CD4-positive, alpha-beta T cell treated with Interleukin-1 beta for 1 hour (primary cell): ENCODE measurements around the gene ZNF593.

Experiments used
- DNase-seq, 2 donors: peaks; one replicate each; pipeline ENCODE4 v3.0.0-alpha.2; 2020 to 2022

The ZNF593 gene

DNA sequence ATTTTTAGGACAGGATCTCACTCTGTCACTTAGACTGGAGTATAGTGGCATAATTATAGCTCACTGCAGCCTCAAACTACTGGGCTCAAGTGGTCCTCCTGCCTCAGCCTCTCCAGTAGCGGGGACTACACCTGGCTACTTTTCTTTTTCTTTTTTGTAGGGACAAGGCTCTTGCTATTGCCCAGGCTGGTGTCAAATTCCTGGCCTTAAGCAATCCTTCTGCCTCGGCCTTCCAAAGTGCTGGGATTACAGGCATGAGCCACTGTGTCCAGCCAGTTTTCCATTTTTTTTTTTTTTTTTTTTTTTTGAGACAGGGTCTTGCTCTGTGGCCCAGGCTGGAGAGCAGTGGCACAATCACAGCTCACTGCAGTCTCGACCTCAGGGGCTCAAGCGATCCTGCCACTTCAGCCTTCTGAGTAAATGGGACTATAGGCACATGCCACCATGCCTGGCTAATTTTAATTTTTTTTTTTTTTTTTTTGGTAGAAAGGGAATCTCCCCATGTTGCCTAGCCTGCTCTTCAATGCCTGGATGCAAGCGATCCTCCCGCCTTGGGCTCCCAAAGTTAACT lies 43.7 kb downstream of the ZNF593 start:
- no peak for DNase-seq

DNA sequence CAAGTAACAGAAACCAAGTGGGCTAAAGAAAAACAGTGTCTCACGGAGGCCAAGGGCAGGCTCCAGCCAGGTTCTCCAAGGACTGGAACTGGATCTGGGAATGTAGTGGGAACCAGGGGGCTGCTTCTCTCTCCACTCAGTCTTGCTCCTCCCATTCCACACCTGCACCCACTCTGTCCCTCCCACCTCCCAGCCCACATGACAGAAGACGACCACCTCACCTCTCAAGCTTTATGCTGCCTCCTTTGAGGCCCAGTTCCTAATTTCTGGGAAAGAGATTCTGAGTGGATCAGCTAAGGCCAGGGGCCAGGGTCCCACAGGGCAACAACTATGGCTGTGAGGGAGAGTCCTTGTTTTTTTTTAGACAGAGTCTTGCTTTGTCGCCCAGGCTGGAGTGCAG lies 45.5 kb downstream of the ZNF593 start:
- no peak for DNase-seq

DNA sequence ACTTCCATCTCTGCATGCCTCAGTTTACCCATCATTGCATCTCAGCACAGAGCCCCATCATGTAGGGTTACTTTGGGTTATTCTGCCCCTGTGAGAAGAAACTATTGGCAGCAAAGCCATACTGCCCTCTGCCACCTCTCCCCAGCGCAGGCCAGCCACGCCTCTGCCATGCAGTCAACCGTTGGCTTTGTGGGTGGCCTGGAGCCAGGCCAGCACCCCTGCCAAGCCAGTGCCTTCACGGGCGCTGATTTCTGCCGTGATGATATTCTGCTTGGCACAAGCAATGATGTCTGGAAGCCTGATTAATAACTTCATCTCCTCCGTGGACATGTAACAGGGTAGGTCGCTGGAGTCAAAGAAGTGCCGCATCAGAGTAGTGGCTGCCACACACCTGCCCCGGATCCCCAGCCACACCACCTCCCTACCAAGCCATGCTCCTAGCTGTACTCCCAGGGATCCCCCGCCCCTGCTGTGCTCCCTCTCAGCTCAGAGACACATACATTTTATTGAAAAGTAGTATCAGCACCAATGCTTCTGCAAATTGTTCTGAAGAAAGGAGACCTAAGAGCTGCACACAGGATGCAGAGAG lies 49.3 kb downstream of the ZNF593 start:
- no peak for DNase-seq
